ENCODE results near the gene GLTP. TPM values are rescaled to one million over a fixed set of nuclear protein-coding genes. Genes with fewer than 3 reads are reported as not detected.
"Not testable (repeated sequence)": the region's sequence is repeated elsewhere in the genome, so short reads cannot be mapped to it uniquely, and the experiment has no call there.

GLTP gene
- total RNA-seq, 1 donor from 2014 or later: 43.5 TPM

GRCh38 chr12:109902891-109903418, 22.6 kb upstream of the GLTP start:
- no peak for DNase-seq (ENCODE audit: low read depth)
- TF ChIP-seq, protein P1, sequence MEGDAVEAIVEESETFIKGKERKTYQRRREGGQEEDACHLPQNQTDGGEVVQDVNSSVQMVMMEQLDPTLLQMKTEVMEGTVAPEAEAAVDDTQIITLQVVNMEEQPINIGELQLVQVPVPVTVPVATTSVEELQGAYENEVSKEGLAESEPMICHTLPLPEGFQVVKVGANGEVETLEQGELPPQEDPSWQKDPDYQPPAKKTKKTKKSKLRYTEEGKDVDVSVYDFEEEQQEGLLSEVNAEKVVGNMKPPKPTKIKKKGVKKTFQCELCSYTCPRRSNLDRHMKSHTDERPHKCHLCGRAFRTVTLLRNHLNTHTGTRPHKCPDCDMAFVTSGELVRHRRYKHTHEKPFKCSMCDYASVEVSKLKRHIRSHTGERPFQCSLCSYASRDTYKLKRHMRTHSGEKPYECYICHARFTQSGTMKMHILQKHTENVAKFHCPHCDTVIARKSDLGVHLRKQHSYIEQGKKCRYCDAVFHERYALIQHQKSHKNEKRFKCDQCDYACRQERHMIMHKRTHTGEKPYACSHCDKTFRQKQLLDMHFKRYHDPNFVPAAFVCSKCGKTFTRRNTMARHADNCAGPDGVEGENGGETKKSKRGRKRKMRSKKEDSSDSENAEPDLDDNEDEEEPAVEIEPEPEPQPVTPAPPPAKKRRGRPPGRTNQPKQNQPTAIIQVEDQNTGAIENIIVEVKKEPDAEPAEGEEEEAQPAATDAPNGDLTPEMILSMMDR (conservative IDR thresholded peaks at IDR 0.05; ENCODE audit: low read depth, low read length): no peak
- no peak overlapping the region for H3K4me3 ChIP-seq (ENCODE audit: low read depth, low read length)

GRCh38 chr12:109900752-109901580, 20.6 kb upstream of the GLTP start:
- DNase-seq (ENCODE audit: low read depth): no peak
- TF ChIP-seq, protein P1 (conservative IDR thresholded peaks at IDR 0.05; ENCODE audit: low read depth, low read length): no peak
- H3K4me3 ChIP-seq (ENCODE audit: low read depth, low read length): peak overlapping the region; percentile 66

DNA sequence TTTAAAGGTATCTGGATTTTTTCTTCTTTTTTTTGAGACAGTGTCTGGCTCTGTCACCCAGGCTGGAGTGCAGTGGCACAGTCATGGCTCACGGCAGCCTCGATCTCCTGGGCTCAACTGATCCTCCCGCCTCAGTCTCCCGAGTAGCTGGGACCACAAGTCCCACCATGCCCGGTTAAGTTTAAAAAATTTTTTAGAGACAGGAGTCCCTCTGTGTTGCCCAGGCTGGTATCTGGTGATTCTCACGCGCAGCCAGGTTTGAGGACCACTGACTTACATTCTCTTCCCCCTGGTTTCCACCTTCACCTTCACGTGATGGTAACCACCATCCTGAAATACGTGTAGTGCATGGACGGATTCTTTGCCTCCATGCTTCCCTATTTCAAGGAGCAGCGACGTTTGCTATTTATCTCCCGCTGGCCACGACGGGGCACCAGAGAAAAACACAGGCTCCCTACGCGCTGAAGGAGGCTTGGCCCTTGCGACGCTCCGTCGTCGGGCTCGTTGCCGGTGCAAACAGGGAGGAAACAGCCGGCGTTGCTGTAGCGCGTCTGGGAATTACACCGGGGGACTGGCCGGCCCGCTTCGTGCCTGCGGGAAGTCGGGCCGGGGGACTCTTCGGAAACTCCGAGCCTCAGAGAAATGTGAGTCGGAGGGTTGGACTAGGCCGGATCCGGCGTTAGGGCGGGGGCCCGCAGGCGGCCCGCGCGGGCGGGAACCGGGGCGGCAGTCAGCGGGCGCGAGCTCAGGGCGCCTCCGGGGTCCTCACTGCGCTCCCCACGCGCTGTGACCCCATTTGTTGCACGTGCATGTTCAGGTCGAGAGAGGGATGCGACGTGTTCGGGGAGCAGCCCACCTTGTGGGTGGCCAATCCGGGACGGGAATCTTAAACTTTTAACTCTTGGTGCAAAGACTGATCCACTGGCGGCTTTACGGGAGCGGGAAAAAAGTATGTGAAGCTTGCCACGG, 19.7 kb upstream of the GLTP start, which contains the start of gene TCHP:
TSS of gene TCHP (plus strand) at position 492 of the 969 bp plus-strand sequence. CDS start 2,753 bp downstream, outside the sequence.
- H3K4me3 ChIP-seq (ENCODE audit: low read depth, low read length): peak within 1 kb of the TSS; percentile 66
- TF ChIP-seq, protein P1 (conservative IDR thresholded peaks at IDR 0.05; ENCODE audit: low read depth, low read length): peak; percentile 46
- DNase-seq (ENCODE audit: low read depth): peak; percentile 35

GRCh38 chr12:109899345-109899744, 19.0 kb upstream of the GLTP start:
- DNase-seq (ENCODE audit: low read depth): not testable (repeated sequence)
- peak overlapping the region; percentile 66 for H3K4me3 ChIP-seq (ENCODE audit: low read depth, low read length)

GRCh38 chr12:109897029-109897428, 16.7 kb upstream of the GLTP start:
- DNase-seq (ENCODE audit: low read depth): no peak
- TF ChIP-seq, protein P1 (conservative IDR thresholded peaks at IDR 0.05; ENCODE audit: low read depth, low read length): no peak
- no peak overlapping the region for H3K4me3 ChIP-seq (ENCODE audit: low read depth, low read length)

DNA sequence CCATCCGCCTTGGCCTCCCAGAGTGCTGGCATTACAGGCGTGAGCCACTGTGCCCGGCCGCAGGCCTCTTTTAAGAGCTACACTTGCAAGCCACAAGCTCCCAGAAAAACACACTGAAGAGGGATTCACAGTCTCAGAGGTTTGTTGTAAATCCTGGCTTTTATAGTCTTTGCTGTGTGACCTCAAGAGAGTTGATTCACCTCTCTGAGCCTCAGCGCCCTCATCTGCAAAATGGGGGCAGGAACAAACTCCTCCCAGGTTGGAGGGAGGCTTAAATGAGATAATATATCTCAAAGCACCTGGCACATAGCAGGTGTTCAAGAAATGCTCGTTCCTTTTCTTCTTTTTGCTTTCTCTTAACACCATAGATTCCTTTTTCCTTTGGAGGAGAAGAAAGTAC, 15.8 kb upstream of the GLTP start:
- H3K4me3 ChIP-seq (ENCODE audit: low read depth, low read length): no peak overlapping the region
- TF ChIP-seq, protein P1 (conservative IDR thresholded peaks at IDR 0.05; ENCODE audit: low read depth, low read length): no peak
- no peak for DNase-seq (ENCODE audit: low read depth)

DNA sequence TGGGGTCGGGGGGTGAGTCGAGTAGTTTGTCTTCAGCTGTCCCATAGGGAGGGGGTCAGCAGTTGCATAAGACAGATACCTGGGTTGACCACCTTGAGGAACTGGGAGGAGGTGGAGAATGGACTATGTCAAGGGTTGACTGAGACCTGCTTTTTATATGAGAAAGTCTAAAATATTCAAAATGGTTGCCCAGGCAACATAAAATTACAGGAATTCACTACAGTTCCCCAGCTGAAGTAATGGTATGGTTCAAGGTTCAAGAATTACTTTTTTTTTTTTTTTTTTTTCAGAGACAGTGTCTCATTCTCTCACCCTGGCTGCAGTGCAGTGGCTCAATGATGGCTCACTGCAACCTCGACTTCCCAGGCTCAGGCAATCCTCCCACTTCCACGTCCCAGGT, 14.6 kb upstream of the GLTP start:
- H3K4me3 ChIP-seq (ENCODE audit: low read depth, low read length): no peak overlapping the region
- TF ChIP-seq, protein P1 (conservative IDR thresholded peaks at IDR 0.05; ENCODE audit: low read depth, low read length): no peak
- no peak for DNase-seq (ENCODE audit: low read depth)
